Epithelial cell of esophagus (primary cell): ENCODE results near the gene DNAJB6.

Source experiments
- DNase-seq: peaks from one replicate; pipeline ENCODE4 v3.0.0; 2010; ENCODE audit warnings: low read depth
- H3K4me3 ChIP-seq: 2 replicates; pipeline ENCODE4 v1.5.1; 2011; ENCODE audit warnings: mild to moderate bottlenecking, low read length, control low read depth
- TF ChIP-seq, protein P1 (sequence below): IDR thresholded peaks from 2 replicates; pipeline ENCODE4 v1.5.1; 2011; ENCODE audit warnings: low read depth, mild to moderate bottlenecking, low read length, control low read depth, inconsistent platforms; ENCODE audit not compliant: insufficient read depth; ENCODE audit errors: missing control alignments

The DNAJB6 gene

DNA sequence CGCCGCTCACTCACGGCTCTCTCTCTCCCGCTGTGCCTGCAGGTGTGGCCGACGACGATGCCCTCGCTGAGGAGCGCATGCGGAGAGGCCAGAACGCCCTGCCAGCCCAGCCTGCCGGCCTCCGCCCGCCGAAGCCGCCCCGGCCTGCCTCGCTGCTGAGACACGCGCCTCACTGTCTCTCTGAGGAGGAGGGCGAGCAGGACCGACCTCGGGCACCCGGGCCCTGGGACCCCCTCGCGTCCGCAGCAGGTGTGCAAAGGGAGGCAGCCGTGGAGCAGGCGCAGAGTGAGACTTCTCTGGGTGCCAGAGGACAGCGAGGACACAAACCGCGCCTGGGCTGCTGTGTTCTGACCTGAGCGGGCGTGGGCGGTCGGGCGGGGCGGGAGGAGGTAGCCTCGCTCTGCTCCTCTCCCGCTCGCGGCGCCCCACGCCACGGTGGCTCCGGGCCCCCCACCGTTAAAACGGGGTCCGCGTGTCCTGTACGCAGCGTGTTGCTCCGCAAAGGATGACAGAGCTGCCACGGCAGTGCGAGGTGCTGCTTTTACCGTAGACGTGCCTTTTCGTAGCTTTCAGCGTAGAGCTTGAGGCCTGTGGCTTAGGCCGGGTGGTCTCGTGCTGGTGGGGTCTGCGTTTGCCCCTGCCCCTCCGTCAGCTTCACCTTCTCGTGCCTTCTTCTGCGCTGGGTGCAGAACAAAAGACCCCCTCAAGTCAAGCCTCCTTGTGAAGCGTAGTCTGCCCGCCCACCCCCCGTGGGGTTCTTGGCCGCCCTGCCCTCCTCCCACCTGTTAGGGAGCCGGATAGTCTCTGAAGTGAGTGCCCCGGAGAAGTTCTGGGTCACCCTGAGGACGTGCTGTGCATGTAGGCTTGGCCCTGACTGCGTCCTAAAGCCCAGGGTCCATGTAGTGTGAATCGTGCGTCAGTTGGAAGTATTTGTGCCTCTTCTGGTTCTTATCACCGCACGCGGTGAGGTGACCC is 73.2 kb downstream of the DNAJB6 start:
- TF ChIP-seq, protein P1, sequence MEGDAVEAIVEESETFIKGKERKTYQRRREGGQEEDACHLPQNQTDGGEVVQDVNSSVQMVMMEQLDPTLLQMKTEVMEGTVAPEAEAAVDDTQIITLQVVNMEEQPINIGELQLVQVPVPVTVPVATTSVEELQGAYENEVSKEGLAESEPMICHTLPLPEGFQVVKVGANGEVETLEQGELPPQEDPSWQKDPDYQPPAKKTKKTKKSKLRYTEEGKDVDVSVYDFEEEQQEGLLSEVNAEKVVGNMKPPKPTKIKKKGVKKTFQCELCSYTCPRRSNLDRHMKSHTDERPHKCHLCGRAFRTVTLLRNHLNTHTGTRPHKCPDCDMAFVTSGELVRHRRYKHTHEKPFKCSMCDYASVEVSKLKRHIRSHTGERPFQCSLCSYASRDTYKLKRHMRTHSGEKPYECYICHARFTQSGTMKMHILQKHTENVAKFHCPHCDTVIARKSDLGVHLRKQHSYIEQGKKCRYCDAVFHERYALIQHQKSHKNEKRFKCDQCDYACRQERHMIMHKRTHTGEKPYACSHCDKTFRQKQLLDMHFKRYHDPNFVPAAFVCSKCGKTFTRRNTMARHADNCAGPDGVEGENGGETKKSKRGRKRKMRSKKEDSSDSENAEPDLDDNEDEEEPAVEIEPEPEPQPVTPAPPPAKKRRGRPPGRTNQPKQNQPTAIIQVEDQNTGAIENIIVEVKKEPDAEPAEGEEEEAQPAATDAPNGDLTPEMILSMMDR: no peak
- H3K4me3 ChIP-seq: no peak overlapping the region
- no peak for DNase-seq

DNA sequence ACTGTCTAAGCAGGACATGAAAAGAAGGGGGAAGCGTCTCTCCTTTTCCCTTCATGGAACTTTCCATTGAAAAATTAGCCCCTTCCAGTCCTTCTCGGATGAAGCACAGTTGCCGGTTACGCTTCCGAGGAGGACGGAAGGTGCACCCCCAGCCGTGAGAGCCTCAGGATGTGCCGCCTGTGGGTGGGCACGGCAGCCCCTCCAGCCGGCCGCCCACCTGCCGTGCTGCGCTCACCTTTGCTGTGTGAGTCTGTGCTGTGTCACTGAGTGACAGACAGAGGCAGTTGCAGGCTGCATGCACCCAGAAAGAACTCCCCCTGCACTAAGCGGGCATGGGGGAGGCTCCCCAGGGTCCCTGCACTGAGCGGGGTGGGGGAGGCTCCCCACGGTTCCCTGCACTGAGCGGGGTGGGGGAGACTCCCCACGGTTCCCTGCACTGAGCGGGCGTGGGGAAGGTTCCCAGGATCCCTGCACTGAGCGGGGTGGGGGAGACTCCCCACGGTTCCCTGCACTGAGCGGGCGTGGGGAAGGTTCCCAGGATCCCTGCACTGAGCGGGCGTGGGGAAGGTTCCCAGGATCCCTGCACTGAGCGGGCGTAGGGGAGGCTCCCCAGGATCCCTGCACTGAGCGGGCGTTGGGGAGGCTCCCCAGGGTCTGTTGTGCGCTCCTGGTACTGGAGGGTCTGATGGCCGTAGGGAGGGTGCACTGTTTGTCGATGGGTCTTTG is 74.2 kb downstream of the DNAJB6 start:
- TF ChIP-seq, protein P1: no peak
- no peak overlapping the region for H3K4me3 ChIP-seq
- DNase-seq: no peak

DNA sequence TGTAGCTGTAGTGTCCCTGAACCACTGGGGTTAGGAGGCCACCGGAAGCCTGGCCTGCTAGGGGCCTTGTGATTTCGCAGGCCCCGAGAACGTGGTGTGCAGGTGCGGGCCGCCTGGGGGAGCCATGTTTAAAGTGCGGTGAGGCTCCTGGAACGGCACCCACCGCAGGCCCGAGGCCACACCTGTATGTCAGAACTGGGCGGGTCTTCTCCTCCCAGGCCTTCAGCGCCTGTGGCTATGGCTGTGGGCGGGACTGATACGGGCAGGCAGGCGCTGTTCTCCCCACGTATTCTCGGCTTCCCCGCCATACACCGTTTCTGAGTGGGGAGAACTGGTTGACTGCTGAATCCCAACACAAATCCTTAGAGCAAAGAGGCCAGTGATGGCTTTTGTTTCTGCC is 74.8 kb downstream of the DNAJB6 start:
- H3K4me3 ChIP-seq: no peak overlapping the region
- TF ChIP-seq, protein P1: no peak
- peak; percentile 9 for DNase-seq

DNA sequence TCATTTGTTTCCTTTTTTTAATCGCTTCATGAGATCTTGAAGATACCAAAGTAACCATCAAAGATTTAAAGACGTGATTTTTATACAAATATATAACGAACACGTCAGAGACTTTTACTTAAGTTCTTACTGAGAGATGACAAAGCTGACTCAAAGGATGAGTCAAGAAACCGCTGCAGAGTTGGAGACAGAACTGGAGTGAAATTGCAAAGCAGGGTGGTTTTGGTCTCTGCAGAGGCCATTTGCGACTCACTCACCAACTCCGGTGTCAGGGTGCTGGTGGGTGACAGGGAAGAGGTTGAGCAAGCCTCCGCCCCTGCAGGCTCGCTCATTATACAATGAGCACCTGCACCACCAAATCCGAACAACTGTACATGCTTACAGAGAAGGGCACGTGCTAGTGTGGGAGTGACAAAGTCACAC is 75.2 kb downstream of the DNAJB6 start:
- DNase-seq: peak; percentile 86
- TF ChIP-seq, protein P1: no peak
- H3K4me3 ChIP-seq: no peak overlapping the region

DNA sequence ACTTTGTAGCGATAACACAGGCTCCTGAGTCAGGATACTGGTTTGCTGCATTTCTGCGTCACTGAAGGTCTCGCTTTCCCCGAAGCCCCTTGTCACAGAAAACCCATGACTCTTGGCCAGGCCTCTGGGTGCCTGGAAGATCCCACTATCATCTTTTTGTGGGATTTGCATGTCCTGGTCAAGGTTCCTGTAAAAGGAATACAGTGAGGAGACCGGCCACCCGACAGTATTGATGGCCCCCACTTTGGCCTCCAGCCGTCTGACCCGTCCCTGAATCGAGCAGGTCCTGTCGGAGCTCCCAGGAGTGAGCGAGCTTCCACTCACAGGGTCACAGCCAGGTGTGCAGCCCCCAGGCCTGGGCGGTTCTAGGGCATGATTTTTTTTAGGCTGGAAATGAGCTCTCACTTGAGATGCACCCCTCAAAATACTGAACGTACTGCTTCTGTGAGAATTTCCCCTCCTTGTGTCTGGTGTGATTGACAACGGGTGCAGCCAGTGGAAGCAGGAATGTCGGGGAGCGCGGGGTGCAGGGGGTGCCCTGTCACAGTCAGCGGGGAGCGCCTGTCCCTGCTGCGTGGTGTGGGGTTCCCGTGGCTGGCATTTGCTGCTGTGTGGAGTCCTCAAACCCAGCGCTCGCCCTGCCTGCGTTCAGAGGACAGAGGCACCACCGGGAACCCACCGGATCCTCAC is 75.8 kb downstream of the DNAJB6 start:
- no peak overlapping the region for H3K4me3 ChIP-seq
- TF ChIP-seq, protein P1: no peak
- no peak for DNase-seq

DNA sequence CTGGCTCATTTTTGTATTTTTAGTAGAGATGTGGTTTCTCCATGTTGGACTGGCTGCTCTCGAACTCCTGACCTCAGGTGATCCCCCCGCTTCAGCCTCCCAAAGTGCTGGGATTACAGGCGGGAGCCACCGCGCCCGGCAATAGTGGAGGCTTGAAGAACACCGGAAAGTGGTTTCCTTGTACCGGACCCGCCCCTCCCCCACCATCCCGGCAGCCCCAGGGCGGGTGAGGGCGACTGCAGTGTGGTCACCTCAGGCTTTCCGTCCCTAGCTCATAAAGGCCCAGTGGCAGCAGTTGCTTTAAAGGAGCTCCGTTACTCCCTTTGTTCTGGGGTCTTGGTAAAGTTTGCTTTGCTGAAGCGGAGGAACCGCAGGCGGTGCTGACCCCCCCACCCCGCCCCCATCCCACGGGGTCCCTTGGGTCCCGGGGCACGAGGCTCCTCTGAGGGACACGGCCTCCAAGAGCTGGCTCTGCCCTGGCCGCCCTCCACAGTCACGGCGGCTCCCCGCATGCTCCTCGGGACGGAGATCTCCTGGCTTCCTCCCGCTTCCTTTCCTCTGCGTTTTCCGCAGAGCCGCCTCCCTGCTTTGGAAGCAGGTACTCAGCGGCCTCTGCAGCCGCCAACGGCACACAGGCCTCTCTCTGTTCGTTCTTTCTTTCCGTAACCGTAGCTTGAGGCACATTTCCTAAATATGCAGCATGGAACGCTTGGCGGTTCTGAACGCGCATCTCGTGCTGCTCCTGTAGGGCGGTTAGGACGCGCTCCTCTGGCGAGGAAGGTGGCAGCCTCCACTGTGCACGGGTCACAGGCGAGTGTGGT is 77.3 kb downstream of the DNAJB6 start:
- TF ChIP-seq, protein P1: no peak
- DNase-seq: no peak
- H3K4me3 ChIP-seq: no peak overlapping the region
